H4 (cell line): ENCODE data around the gene CFAP77. TPM values are rescaled to one million over a fixed set of nuclear protein-coding genes. Genes with fewer than 3 reads are reported as not detected.
"Not testable (repeated sequence)": the region's sequence is repeated elsewhere in the genome, so short reads cannot be mapped to it uniquely, and the experiment has no call there.

Experiments
- DNase-seq: peaks from one replicate; pipeline ENCODE4 v3.0.0-alpha.2; 2015; ENCODE audit warnings: low spot score
- total RNA-seq: library from RNA; depleted of rRNA; stranded (reverse); fragments of >200 nt; shearing (Covaris generic); gene quantifications from 2 replicates; pipeline ENCODE4 v1.2.3, GENCODE V29; 2014; rRNA removed

CFAP77 gene
- total RNA-seq: not detected in 2 replicates

DNA sequence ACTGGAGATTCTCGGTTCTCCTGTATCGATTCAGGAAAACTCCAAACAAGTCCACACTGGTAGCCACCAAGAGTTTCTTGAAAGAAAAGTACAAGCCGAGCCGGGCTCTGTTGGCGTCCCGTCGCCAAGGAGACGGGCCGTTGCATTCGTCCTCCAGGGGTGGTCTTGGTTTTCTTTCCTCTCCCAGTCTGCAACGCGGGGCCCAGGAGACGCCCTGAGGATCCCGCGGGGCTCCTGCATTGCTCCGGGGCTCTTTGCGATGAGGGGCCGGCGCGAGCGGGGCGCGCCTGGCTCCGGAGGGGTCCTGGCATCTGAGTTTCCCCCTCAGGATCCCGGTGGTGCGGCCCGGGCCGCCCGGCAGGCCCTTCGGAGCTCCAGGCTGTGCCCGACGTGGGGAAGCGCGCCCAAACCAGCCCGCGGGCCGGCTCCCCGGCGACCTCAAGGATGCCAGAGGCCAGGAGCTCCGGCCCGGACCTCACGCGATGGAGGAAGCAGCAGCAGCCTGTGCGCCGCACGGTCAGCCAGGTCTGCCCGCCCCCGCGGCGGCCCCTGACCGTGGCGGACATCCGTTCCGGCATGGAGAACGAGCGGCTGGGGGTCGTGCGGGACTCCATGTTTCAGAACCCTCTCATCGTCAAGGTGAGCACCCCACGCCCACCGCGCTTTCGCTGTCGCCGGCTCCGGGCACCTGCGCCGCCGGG is at the start of gene CFAP77:
Gene CFAP77, plus strand, starts transcription at position 384 of the 701 bp plus-strand sequence. Its CDS starts 61 bp downstream, at position 445.
- no peak for DNase-seq

GRCh38 chr9:132364068-132364467 is 45.9 kb upstream of the CFAP77 start:
- no peak for DNase-seq

GRCh38 chr9:132365986-132366385 is 44.0 kb upstream of the CFAP77 start:
- no peak for DNase-seq

GRCh38 chr9:132366481-132366880 is 43.5 kb upstream of the CFAP77 start:
- DNase-seq: no peak

- DNase-seq: no peak
Observed at GRCh38 chr9:132367613-132368313, 42.2 kb upstream of the CFAP77 start.

GRCh38 chr9:132369421-132369820 is 40.6 kb upstream of the CFAP77 start:
- DNase-seq: no peak

GRCh38 chr9:132370592-132370991 is 39.4 kb upstream of the CFAP77 start:
- no peak for DNase-seq

- peak; percentile 79 for DNase-seq
Observed at GRCh38 chr9:132372177-132373095, 37.6 kb upstream of the CFAP77 start.

DNA sequence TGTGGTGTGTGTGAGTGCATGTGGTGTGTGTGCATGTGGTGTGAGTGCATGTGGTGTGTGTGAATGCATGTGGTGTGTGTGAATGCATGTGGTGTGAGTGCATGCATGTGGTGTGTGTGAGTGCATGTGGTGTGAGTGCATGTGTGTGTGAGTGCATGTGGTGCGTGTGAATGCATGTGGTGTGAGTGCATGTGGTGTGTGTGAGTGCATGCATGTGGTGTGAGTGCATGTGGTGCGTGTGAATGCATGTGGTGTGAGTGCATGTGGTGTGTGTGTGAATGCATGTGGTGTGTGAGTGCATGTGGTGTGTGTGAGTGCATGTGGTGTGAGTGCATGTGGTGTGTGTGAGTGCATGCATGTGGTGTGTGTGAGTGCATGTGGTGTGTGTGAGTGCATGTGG is 32.2 kb upstream of the CFAP77 start:
- not testable (repeated sequence) for DNase-seq

GRCh38 chr9:132378416-132378815 is 31.6 kb upstream of the CFAP77 start:
- DNase-seq: not testable (repeated sequence)

GRCh38 chr9:132381966-132382541 is 28.0 kb upstream of the CFAP77 start:
- DNase-seq: no peak

DNA sequence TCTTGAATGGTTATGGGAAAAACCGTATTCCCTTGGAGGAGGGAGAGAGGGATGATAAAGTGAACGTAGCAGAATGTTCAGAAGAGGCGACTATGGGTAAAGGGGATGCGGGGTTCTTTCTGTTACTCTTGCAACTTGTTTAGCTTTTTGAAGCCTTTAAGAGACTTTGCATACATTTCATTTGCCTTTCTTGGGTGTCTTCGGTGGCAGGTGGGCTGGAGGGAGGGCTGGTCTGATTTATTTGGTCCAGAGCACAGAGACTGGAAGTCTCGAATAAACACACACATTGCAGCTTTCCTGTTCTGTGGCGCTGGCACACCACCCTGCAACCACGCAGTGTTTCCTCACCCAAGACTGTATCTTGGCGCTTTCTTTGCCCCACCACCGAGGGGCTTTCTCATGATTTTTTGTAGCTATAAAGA is 26.5 kb upstream of the CFAP77 start:
- no peak for DNase-seq

DNA sequence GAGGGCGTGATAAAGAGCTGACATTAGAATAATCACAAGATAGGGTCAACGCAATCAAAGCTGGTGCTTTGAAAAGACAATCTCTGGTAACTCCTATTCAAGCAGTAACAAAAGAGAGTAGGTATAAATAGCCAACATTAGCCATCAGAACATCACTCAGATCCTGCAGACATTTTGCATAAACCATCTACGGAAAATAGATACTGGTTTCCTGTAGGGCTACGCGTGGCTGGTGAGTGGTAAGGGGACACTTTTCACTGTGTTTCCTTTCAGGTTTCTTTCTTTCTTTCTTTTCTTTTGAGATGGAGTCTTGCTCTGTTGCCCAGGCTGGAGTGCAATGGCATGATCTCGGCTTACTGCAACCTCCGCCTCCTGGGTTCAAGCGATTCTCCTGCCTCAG is 25.6 kb upstream of the CFAP77 start:
- DNase-seq: no peak

DNA sequence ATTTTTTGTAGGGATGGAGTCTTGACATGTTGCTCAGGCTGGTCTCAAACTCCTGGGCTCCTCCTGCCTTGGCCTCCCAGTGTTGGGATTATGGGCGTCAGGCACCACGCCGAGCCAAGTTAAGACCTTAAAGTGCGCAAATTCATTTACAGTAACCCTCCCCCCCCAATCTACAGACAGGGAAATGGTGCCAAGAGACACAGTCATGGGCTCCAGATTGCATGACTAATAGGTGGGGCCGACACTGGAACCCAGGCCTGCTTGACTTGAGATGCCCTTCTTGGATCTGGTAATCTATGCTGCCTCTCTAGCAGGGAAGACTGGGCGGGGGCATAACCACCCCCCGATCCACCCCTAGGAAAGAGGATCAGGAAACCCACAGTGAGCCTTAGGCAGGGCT is 22.9 kb upstream of the CFAP77 start:
- DNase-seq: no peak

GRCh38 chr9:132390966-132391365 is 19.0 kb upstream of the CFAP77 start:
- DNase-seq: no peak

DNA sequence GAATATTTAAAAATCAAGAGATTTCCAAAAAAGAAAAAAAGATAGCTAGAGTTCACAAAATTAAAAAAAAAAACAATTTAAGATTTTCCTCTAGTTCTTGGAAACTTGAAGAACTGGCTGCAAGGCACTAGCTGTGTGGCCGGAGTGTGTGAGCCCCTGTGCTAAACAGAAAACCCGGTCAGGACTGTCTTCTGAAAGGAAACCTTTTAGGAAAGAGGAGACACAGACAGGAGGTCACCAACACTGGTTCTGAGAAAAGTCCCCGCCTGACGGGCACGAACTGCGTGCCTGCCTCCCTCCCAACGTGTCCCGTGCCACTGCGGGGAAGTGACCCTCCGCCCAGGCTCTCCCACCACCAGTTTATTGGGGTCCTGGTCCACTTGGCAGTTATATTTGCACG is 18.6 kb upstream of the CFAP77 start:
- DNase-seq: no peak

DNA sequence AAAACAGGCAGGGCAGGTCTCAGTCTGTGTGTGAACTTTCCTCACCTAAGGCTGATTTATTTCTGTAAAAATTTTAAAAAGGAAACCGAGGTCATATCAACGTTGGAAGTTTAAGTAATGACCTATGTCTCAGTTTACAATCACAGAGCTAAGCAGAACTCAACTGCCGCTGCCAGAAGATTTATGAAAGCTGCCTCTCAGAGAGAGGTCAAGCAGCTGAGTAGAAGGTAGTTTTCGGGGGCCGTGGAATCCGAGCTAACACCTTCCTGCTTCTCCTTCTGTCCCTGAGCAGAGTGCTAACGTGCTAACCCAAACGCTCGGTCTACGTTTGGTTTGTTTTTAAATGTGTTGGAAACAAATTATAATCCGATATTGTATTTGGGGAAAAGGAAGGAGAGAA is 14.5 kb upstream of the CFAP77 start:
- DNase-seq: no peak

DNA sequence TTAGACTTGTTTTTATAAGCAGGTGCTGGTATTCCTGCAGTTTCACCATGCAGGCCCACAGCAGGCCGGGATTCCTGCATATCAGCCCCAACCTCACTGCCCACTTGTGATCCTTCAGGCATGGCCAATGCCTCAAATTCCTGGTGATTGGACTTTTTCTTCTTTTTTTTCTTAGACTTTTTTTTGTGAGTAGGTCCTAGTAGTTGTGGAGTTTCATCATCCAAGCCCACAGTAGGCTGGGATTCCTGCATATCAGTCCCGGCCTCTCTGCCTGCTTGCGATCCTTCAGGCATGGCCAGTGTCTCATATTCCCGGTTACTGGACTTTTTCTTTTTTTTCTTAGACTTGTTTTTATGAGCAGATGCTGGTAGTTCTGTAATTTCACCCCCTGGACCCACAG is 8.2 kb upstream of the CFAP77 start:
- DNase-seq: no peak

GRCh38 chr9:132404228-132404881 is 5.7 kb upstream of the CFAP77 start:
- DNase-seq: no peak

- peak; percentile 92 for DNase-seq
Observed at GRCh38 chr9:132406554-132407122, 3.4 kb upstream of the CFAP77 start, which contains the start of gene TTF1. TSS of gene TTF1 (minus strand) at chr9:132406840. CDS start at chr9:132402821, 4,019 bp downstream.

GRCh38 chr9:132407196-132407595 is 2.8 kb upstream of the CFAP77 start:
- DNase-seq: no peak
